A549 (cell line): ENCODE measurements around the gene INO80. TPM values are rescaled to one million over a fixed set of nuclear protein-coding genes. Genes with fewer than 3 reads are reported as not detected.

ENCODE experiments used
- ATAC-seq, 2 experiments: fragments of 200-7000 bp in 1 of 2; fragments of >200 bp in 1 of 2; cut with Nextera tagmentation in 1 of 2; cut with Tn5 transposase in 1 of 2; 3 replicates each; pipeline versions ENCODE4 v1.8.0 to v1.9.1; 2018 to 2020; ENCODE audit warnings: mild to moderate bottlenecking in 1 of 2, moderate library complexity in 1 of 2
- CTCF ChIA-PET: fragments of 300-600 bp; sonication (Branson Sonifier 250); formaldehyde crosslinking; extraction: SDS; loops from one replicate; lab custom pipeline; 2021; ENCODE audit warnings: antibody characterized with exemption, inconsistent platforms; lab: Yijun Ruan, JAX
- POLR2A ChIA-PET: fragments of 350-600 bp; formaldehyde crosslinking; extraction: SDS; loops from one replicate; lab custom pipeline; 2021; ENCODE audit warnings: antibody characterized with exemption, inconsistent platforms; lab: Yijun Ruan, JAX
- DNase-seq, 2 experiments: peaks; one replicate each; pipeline versions ENCODE4 v3.0.0 to v3.0.0-alpha.2; 2011 to 2016; ENCODE audit warnings: low read depth in 1 of 2, low spot score in 1 of 2
- FAIRE-seq: peaks from 2 replicates; lab custom pipeline; 2011; peaks lifted over from hg19 to GRCh38; lab: Jason Lieb, UNC
- H3K27ac ChIP-seq, 2 experiments: fragments of >200 bp; sonication (Bioruptor Twin); formaldehyde crosslinking; 3 replicates each; pipeline ENCODE4 v1.5.1; 2016 to 2017
- H3K4me1 ChIP-seq: fragments of >200 bp; sonication (Bioruptor Twin); formaldehyde crosslinking; 3 replicates; pipeline ENCODE4 v1.6.1; 2016
- H3K4me2 ChIP-seq: fragments of >200 bp; sonication (Bioruptor Twin); formaldehyde crosslinking; 3 replicates; pipeline ENCODE4 v1.6.1; 2016
- H3K4me3 ChIP-seq: fragments of >200 bp; sonication (Bioruptor Twin); formaldehyde crosslinking; 3 replicates; pipeline ENCODE4 v1.5.1; 2016
- H3K9me3 ChIP-seq: fragments of >200 bp; sonication (Bioruptor Twin); formaldehyde crosslinking; 3 replicates; pipeline ENCODE4 v1.6.1; 2016
- ESRRA ChIP-seq: fragments of 150-350 bp; IDR thresholded peaks from 2 replicates; pipeline ENCODE4 v1.6.1; 2014; ENCODE audit warnings: mild to moderate bottlenecking, low read length, borderline replicate concordance
- GATA3 ChIP-seq: IDR thresholded peaks from 2 replicates; pipeline ENCODE4 v1.6.1; 2012; ENCODE audit warnings: borderline replicate concordance
- HDAC2 ChIP-seq: fragments of 200-600 bp; sonication (generic); IDR thresholded peaks from 2 replicates; pipeline ENCODE4 v1.6.1; 2016
- JUN ChIP-seq, 2 experiments: fragments of >200 bp; sonication (Bioruptor Twin); formaldehyde crosslinking; IDR thresholded peaks; 2 replicates in 1 of 2; 3 replicates in 1 of 2; pipeline ENCODE4 v1.6.1; 2016 to 2017
- NR3C1 ChIP-seq: fragments of >200 bp; sonication (Bioruptor Twin); formaldehyde crosslinking; IDR thresholded peaks from 3 replicates; pipeline ENCODE4 v1.6.1; 2017
- PHF8 ChIP-seq: fragments of 200-600 bp; sonication (generic); IDR thresholded peaks from 2 replicates; pipeline ENCODE4 v1.6.1; 2016; ENCODE audit warnings: low read depth, mild to moderate bottlenecking, antibody characterized with exemption, moderate library complexity, borderline replicate concordance
- POLR2AphosphoS2 ChIP-seq: conservative IDR thresholded peaks from 2 replicates; pipeline ENCODE4 v1.6.1; 2012; ENCODE audit warnings: low read length, improper control_type of control experiment, inconsistent platforms
- RCOR1 ChIP-seq: fragments of 150-350 bp; IDR thresholded peaks from 2 replicates; pipeline ENCODE4 v1.6.1; 2014; ENCODE audit warnings: antibody characterized with exemption, low read length, low read depth
- SREBF2 ChIP-seq: fragments of 450-650 bp; IDR thresholded peaks from 2 replicates; pipeline ENCODE4 v1.6.1; 2014; ENCODE audit warnings: mild to moderate bottlenecking, moderate library complexity
- ZC3H11A ChIP-seq: fragments of 450-650 bp; IDR thresholded peaks from 2 replicates; pipeline ENCODE4 v1.6.1; 2014; ENCODE audit warnings: antibody characterized with exemption, mild to moderate bottlenecking
- ZFP36 ChIP-seq: fragments of 450-650 bp; IDR thresholded peaks from 2 replicates; pipeline ENCODE4 v1.6.1; 2014; ENCODE audit warnings: borderline replicate concordance; ENCODE audit not compliant: partially characterized antibody
- ZSCAN20 ChIP-seq: fragments of 250-450 bp; sonication (Bioruptor Pico); IDR thresholded peaks from 2 replicates; pipeline ENCODE4 v1.8.0; 2022; ENCODE audit warnings: mild to moderate bottlenecking, moderate library complexity
- WGBS: methylation state at CpG from one replicate; pipeline ENCODE4 v1.1.6; 2017; ENCODE audit errors: missing lambda C conversion rate; 5-methylcytosine and 5-hydroxymethylcytosine counted together
- polyA plus RNA-seq, 4 experiments: library from polyadenylated mRNA; depleted of rRNA in 3 of 4; stranded (reverse); fragments of >200 nt; fragmentation: RNase III in 1 of 4; extraction: RNeasy Plus Mini Kit Qiagen cat#74134 plus additional on column Dnase treatment in 1 of 4; gene quantifications; 2 replicates in 3 of 4; 3 replicates in 1 of 4; pipeline ENCODE4 v1.2.3, GENCODE V29; 2011 to 2017
- TF ChIP-seq, protein P1 (sequence below): fragments of 200-600 bp; sonication (generic); IDR thresholded peaks from 2 replicates; pipeline ENCODE4 v1.6.1; 2016; ENCODE audit warnings: antibody characterized with exemption, mild to moderate bottlenecking, moderate library complexity
- TF ChIP-seq, protein P2 (sequence below): fragments of >200 bp; sonication (Bioruptor Twin); formaldehyde crosslinking; IDR thresholded peaks from 3 replicates; pipeline ENCODE4 v1.6.1; 2016
- TF ChIP-seq, protein P3 (sequence below): IDR thresholded peaks from 2 replicates; pipeline ENCODE4 v1.6.1; 2012; ENCODE audit warnings: low read depth, borderline replicate concordance

INO80 gene
- polyA plus RNA-seq, 2 of the 4 experiments (the other 2 are of a cell fraction) = 6.7 to 10.9 TPM

DNA sequence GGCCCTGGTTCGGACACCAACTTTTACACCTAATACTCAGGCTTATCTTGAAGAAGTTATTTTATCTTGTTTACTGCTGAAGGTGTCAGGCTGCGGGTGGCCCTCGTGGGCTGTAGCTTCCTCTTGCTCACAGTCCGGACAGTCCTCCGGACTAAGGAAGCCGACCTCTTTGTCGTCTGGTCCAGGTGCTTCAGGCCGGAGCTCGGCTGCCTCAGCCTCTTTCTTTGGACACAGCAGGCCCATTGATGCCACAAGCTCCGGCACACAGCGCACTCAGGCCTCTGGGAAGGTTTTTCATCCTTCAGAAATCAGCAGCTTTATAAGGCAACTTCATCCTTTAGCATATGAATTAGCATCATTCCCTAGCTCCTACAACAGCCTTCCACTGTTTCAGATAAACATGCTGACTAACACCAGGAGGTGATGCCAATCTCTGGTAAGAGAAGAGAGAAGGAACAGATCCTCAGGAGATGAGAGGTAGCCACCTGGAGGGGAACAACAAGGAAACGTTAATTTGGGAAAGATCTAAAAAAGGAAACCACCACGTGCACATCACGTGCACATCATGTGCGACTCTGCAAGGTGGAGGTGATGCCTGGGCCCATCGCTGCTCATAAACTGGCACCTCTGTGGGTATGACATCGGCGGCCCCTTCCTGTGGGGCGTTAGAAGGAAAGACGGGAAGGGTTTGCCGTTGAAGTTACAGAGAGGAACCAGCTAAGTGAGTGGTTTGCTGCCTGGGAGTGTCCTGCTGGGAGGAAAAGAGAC lies 167.2 kb downstream of the INO80 start:
- Histone ChIP-seq H3K27ac (no peak overlapping the region; a peak in 1 of 6 replicates), H3K4me1 (peaks cover 11% of the 10 kb centered on the region), H3K4me2 (no peak overlapping the region), H3K4me3 (no peak overlapping the region), H3K9me3 (no peaks in the 10 kb centered on the region)
- ATAC-seq (no peak), FAIRE-seq (no peak), DNase-seq (no peak)
- ChIA-PET POLR2A (no interaction called here), CTCF (interaction anchor here (1.6 to 1.7 kb wide), 2 partner anchors 17 to 18 kb away, joined by 3 to 4 read pairs; no protein-coding TSS in a partner anchor)
- 82% methylated on average over 21 of the region's 21 CpGs for WGBS
- no peak for TF ChIP-seq ZFP36
- TF ChIP-seq PHF8 = no peak
- TF ChIP-seq, protein P1, sequence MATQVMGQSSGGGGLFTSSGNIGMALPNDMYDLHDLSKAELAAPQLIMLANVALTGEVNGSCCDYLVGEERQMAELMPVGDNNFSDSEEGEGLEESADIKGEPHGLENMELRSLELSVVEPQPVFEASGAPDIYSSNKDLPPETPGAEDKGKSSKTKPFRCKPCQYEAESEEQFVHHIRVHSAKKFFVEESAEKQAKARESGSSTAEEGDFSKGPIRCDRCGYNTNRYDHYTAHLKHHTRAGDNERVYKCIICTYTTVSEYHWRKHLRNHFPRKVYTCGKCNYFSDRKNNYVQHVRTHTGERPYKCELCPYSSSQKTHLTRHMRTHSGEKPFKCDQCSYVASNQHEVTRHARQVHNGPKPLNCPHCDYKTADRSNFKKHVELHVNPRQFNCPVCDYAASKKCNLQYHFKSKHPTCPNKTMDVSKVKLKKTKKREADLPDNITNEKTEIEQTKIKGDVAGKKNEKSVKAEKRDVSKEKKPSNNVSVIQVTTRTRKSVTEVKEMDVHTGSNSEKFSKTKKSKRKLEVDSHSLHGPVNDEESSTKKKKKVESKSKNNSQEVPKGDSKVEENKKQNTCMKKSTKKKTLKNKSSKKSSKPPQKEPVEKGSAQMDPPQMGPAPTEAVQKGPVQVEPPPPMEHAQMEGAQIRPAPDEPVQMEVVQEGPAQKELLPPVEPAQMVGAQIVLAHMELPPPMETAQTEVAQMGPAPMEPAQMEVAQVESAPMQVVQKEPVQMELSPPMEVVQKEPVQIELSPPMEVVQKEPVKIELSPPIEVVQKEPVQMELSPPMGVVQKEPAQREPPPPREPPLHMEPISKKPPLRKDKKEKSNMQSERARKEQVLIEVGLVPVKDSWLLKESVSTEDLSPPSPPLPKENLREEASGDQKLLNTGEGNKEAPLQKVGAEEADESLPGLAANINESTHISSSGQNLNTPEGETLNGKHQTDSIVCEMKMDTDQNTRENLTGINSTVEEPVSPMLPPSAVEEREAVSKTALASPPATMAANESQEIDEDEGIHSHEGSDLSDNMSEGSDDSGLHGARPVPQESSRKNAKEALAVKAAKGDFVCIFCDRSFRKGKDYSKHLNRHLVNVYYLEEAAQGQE = no peak

- Histone ChIP-seq H3K4me2 (no peak overlapping the region), H3K27ac (no peak overlapping the region), H3K9me3 (no peaks in the 10 kb centered on the region), H3K4me3 (no peak overlapping the region), H3K4me1 (peaks cover 12% of the 10 kb centered on the region)
- TF ChIP-seq POLR2AphosphoS2 (no peak), ESRRA (no peak), JUN (IDR thresholded peaks at IDR 0.05) (no peak), ZSCAN20 (CRISPR knock-in tag) (no peak)
- no peak for DNase-seq
- no peak for ATAC-seq
- no peak for FAIRE-seq
- CTCF ChIA-PET = interaction anchor here (1.2 to 4.7 kb wide), 5 partner anchors 13 to 78 kb away, joined by 3 to 65 read pairs (median 4); no protein-coding TSS in a partner anchor
- POLR2A ChIA-PET = interaction anchor here (0.6 kb wide), 1 partner anchor 8 kb away, joined by 3 read pairs; the partner anchor contains the start of gene CHAC1
- WGBS = 72% methylated on average over 10 of the region's 11 CpGs
Observed at GRCh38 chr15:40944510-40945296, 171.4 kb downstream of the INO80 start.

DNA sequence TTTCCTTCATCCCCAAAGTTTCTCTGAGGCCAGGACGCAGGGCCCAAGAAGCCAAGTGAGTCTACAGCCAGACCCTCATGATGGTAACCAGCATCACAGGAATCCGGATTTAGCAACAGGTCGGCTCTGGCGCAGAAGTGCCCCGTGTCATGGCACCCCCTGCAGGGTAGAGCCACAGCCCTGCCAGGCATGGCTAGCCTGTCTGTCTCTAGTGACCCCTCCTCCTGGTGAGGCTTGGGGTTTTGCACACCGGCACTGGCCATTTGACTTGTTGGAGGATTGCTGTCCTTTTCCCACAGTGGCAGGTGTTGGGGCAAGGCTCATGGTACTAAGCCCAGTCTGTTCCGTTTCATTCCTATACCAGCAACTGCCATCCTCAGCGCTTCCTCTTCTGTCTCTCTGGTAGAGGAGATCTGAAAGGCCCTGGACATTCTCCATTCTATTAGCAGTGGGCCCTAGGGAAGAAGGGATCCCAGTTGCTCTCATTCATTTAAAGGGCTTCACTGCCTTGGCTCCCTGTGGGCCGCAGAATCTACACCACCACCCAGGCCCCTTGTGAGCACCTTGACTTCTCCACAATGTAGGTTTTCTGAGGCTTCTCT lies 172.2 kb downstream of the INO80 start:
- CTCF ChIA-PET = interaction anchor here (2.2 to 4.7 kb wide), 4 partner anchors 10 to 79 kb away, joined by 7 to 76 read pairs (median 46); partner anchors contain the start of gene CHAC1
- Histone ChIP-seq H3K4me1 (peaks cover 12% of the 10 kb centered on the region), H3K4me3 (no peak overlapping the region), H3K27ac (no peak overlapping the region), H3K9me3 (no peaks in the 10 kb centered on the region)
- no peak for FAIRE-seq
- ATAC-seq = no peak
- TF ChIP-seq SREBF2 = no peak
- TF ChIP-seq HDAC2 = no peak
- no peak for TF ChIP-seq ZC3H11A
- TF ChIP-seq, all 56 proteins: peak for 0
- WGBS = 97% methylated on average over 8 of the region's 9 CpGs
- POLR2A ChIA-PET = interaction anchor here (0.6 kb wide), 1 partner anchor 9 kb away, joined by 3 read pairs; the partner anchor contains the start of gene CHAC1
- no peak for DNase-seq
- no peak overlapping the region for H3K4me2 ChIP-seq

- ChIA-PET POLR2A (interaction anchor here (1.2 to 3.1 kb wide), 2 partner anchors 10 to 79 kb away, joined by 3 to 29 read pairs; partner anchors contain the start of gene CHAC1), CTCF (interaction anchor here (0.9 to 5.9 kb wide), 28 partner anchors 11 to 288 kb away, joined by 3 to 76 read pairs (median 8); partner anchors contain the start of genes CHAC1, CHP1, DLL4 and EXD1)
- Histone ChIP-seq H3K4me3 (no peak overlapping the region), H3K27ac (peak overlapping the region in 1 of 2 experiments; percentile 89; a peak in 3 of 6 replicates), H3K9me3 (no peaks in the 10 kb centered on the region), H3K4me2 (peak overlapping the region; percentile 95; the same call in 2 of the 3 replicates), H3K4me1 (peaks cover 16% of the 10 kb centered on the region)
- 93% methylated on average over 12 of the region's 12 CpGs for WGBS
- no peak for DNase-seq
- no peak for ATAC-seq
- no peak for FAIRE-seq
- TF ChIP-seq, protein P2, sequence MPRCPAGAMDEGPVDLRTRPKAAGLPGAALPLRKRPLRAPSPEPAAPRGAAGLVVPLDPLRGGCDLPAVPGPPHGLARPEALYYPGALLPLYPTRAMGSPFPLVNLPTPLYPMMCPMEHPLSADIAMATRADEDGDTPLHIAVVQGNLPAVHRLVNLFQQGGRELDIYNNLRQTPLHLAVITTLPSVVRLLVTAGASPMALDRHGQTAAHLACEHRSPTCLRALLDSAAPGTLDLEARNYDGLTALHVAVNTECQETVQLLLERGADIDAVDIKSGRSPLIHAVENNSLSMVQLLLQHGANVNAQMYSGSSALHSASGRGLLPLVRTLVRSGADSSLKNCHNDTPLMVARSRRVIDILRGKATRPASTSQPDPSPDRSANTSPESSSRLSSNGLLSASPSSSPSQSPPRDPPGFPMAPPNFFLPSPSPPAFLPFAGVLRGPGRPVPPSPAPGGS = no peak
- TF ChIP-seq, protein P3, sequence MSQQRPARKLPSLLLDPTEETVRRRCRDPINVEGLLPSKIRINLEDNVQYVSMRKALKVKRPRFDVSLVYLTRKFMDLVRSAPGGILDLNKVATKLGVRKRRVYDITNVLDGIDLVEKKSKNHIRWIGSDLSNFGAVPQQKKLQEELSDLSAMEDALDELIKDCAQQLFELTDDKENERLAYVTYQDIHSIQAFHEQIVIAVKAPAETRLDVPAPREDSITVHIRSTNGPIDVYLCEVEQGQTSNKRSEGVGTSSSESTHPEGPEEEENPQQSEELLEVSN = no peak
- no peak for TF ChIP-seq RCOR1
- TF ChIP-seq ESRRA = no peak
- no peak for TF ChIP-seq GATA3
- TF ChIP-seq NR3C1 = no peak
- TF ChIP-seq, protein P1 = no peak
Observed at GRCh38 chr15:40942878-40943277, 173.2 kb downstream of the INO80 start.
